ENCODE measurements around the gene LCT. TPM values are rescaled to one million over a fixed set of nuclear protein-coding genes. Genes with fewer than 3 reads are reported as not detected.

LCT gene
- total and polyA plus RNA-seq, 9 of the 15 experiments (the other 6 are each of a cell fraction or from before 2014, with no cell fraction given) = 0.01 to 0.04 (median 0.03) TPM; not detected in 4

DNA sequence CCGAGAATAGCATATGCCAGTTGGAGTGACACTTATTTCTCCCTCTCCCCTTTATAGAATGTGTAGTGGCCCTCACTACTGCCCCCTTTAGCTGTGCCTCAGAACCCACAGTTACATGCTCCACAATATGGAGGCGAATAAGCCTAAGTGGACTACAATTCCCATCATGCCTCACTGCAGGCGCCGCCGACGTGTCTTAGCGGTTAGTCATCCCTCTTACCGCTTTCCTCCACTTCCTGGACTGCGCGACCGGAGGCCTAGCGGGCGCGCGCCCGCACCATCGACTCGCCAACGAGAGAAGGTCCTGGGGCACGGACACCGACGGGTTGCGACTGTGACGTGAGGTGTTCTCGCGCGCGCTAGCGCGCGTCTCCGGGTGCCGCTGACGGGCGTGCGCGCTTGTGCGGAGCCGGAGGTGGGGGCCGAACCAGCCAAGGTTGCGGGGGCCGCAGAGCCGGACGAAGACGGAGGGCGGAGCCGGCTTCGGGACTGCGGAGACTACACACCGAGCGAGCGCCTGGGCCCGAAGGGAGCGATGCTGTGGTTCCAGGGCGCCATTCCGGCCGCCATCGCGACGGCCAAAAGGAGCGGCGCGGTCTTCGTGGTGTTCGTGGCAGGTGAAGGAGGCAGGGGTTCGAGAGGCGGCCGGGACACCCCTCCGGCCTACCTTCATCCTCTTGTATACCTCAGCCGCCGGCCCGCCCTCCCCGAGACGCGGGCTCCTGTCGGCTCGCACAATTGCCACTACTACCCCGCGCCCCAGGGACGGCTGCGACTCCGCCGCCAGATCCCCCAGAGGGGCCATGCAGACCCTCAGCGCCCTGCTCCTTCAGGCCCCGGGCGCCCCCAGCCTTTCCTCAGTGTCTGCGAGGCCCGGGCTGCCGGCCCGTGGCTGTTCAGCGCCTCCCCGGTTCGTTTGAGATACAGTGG is 95.3 kb downstream of the LCT start, which contains the start of gene UBXN4 (continued):
- TF ChIP-seq, protein P1, sequence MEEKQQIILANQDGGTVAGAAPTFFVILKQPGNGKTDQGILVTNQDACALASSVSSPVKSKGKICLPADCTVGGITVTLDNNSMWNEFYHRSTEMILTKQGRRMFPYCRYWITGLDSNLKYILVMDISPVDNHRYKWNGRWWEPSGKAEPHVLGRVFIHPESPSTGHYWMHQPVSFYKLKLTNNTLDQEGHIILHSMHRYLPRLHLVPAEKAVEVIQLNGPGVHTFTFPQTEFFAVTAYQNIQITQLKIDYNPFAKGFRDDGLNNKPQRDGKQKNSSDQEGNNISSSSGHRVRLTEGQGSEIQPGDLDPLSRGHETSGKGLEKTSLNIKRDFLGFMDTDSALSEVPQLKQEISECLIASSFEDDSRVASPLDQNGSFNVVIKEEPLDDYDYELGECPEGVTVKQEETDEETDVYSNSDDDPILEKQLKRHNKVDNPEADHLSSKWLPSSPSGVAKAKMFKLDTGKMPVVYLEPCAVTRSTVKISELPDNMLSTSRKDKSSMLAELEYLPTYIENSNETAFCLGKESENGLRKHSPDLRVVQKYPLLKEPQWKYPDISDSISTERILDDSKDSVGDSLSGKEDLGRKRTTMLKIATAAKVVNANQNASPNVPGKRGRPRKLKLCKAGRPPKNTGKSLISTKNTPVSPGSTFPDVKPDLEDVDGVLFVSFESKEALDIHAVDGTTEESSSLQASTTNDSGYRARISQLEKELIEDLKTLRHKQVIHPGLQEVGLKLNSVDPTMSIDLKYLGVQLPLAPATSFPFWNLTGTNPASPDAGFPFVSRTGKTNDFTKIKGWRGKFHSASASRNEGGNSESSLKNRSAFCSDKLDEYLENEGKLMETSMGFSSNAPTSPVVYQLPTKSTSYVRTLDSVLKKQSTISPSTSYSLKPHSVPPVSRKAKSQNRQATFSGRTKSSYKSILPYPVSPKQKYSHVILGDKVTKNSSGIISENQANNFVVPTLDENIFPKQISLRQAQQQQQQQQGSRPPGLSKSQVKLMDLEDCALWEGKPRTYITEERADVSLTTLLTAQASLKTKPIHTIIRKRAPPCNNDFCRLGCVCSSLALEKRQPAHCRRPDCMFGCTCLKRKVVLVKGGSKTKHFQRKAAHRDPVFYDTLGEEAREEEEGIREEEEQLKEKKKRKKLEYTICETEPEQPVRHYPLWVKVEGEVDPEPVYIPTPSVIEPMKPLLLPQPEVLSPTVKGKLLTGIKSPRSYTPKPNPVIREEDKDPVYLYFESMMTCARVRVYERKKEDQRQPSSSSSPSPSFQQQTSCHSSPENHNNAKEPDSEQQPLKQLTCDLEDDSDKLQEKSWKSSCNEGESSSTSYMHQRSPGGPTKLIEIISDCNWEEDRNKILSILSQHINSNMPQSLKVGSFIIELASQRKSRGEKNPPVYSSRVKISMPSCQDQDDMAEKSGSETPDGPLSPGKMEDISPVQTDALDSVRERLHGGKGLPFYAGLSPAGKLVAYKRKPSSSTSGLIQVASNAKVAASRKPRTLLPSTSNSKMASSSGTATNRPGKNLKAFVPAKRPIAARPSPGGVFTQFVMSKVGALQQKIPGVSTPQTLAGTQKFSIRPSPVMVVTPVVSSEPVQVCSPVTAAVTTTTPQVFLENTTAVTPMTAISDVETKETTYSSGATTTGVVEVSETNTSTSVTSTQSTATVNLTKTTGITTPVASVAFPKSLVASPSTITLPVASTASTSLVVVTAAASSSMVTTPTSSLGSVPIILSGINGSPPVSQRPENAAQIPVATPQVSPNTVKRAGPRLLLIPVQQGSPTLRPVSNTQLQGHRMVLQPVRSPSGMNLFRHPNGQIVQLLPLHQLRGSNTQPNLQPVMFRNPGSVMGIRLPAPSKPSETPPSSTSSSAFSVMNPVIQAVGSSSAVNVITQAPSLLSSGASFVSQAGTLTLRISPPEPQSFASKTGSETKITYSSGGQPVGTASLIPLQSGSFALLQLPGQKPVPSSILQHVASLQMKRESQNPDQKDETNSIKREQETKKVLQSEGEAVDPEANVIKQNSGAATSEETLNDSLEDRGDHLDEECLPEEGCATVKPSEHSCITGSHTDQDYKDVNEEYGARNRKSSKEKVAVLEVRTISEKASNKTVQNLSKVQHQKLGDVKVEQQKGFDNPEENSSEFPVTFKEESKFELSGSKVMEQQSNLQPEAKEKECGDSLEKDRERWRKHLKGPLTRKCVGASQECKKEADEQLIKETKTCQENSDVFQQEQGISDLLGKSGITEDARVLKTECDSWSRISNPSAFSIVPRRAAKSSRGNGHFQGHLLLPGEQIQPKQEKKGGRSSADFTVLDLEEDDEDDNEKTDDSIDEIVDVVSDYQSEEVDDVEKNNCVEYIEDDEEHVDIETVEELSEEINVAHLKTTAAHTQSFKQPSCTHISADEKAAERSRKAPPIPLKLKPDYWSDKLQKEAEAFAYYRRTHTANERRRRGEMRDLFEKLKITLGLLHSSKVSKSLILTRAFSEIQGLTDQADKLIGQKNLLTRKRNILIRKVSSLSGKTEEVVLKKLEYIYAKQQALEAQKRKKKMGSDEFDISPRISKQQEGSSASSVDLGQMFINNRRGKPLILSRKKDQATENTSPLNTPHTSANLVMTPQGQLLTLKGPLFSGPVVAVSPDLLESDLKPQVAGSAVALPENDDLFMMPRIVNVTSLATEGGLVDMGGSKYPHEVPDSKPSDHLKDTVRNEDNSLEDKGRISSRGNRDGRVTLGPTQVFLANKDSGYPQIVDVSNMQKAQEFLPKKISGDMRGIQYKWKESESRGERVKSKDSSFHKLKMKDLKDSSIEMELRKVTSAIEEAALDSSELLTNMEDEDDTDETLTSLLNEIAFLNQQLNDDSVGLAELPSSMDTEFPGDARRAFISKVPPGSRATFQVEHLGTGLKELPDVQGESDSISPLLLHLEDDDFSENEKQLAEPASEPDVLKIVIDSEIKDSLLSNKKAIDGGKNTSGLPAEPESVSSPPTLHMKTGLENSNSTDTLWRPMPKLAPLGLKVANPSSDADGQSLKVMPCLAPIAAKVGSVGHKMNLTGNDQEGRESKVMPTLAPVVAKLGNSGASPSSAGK (IDR thresholded peaks at IDR 0.05) = no peak
- TF ChIP-seq TFAM (CRISPR knock-in tag; conservative IDR thresholded peaks at IDR 0.05) (no peak), ZNF778 (CRISPR knock-in tag; IDR thresholded peaks at IDR 0.05) (no peak), XRCC5 (IDR thresholded peaks at IDR 0.05; ENCODE audit: low read depth, low read length) (0 out of 2 replicates have a peak, but pooled peaks have one; percentile 26), ZBED1 (IDR thresholded peaks at IDR 0.05) (no peak), MTA3 (IDR thresholded peaks at IDR 0.05; ENCODE audit: borderline replicate concordance) (no peak; the same call in 1 of the 2 replicates), SMC3 (conservative IDR thresholded peaks at IDR 0.05; ENCODE audit: insufficient read depth, low read depth, low read length) (no peak), BRCA1 (IDR thresholded peaks at IDR 0.05) (no peak), BRCA1 (CRISPR knock-in tag; IDR thresholded peaks at IDR 0.05) (no peak), PHF21A (IDR thresholded peaks at IDR 0.05; ENCODE audit: borderline replicate concordance, low read depth) (no peak; the same call in 1 of the 2 replicates), POLR2AphosphoS5 (IDR thresholded peaks at IDR 0.05; ENCODE audit: control insufficient read depth, insufficient read depth, low read depth, low read length) (peak; percentile 83), JUNB (CRISPR knock-in tag; conservative IDR thresholded peaks at IDR 0.05) (0 out of 2 replicates have a peak, but pooled peaks have one; percentile 30), CBFA2T3 (IDR thresholded peaks at IDR 0.05) (no peak), ELF4 (CRISPR knock-in tag; IDR thresholded peaks at IDR 0.05) (peak; percentile 70; the same call in 1 of the 2 replicates)
- TF ChIP-seq, protein P2, sequence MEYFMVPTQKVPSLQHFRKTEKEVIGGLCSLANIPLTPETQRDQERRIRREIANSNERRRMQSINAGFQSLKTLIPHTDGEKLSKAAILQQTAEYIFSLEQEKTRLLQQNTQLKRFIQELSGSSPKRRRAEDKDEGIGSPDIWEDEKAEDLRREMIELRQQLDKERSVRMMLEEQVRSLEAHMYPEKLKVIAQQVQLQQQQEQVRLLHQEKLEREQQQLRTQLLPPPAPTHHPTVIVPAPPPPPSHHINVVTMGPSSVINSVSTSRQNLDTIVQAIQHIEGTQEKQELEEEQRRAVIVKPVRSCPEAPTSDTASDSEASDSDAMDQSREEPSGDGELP (CRISPR knock-in tag; IDR thresholded peaks at IDR 0.05; ENCODE audit: borderline replicate concordance) = peak; percentile 78; the same call in 1 of the 2 replicates

Measured in K562 (cell line).